GM19452 (cell line): ENCODE measurements around the gene ALG1.
"Not testable (repeated sequence)": the region's sequence is repeated elsewhere in the genome, so short reads cannot be mapped to it uniquely, and the experiment has no call there.

Source experiments
- ATAC-seq: cut with Tn5 transposase; IDR thresholded peaks from one replicate; pipeline ENCODE4 v1.9.1; 2021; ENCODE audit not compliant: unreplicated experiment

Gene ALG1

DNA sequence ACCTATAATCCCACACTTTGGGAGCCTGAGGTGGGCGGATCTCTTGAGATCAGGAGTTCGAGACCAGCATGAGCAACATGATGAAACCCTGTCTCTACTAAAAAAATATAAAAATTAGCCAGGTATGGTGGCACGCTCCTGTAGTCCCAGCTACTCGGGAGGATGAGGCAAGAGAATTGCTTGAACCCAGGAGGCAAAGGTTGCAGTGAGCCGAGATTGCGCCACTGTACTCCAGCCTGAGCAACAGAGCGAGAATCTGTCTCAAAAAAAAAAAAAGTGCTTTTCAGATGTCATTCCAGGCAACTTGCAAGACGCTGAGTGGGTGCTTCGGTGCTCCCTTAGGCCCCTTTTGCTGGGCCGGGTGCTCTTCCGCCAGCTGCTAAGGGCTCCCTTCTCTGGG lies 27.1 kb upstream of the ALG1 start:
- not testable (repeated sequence) for ATAC-seq

DNA sequence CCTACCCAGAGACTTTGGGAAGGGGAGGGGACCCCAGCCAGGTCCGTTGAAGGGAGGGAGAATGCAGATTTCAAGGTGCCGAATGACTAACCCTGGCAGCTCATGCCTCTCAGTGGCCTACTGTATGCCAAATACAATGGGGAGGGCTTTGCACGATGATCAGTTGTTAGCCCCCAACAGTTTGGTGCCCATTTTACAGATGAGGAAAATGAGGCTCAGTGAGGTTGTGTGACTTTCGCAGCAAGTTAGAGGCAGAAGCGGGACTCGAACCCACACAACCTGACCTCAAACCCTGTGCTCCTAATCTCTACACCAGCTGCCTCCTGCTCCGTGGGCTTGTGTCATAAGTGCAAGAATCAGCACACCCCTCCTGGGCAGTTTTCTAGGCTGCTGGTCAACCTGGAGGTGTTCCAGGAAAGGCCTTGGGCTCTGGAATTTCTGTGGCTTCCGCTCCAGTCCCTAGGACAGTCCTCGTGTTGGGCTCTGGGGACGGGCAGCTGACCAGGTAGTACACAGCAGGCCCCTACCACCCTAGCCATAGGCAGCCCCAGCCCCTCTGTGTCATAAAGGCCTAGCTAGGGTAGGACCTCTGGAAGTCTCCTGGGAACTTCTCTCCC lies 26.0 kb upstream of the ALG1 start:
- ATAC-seq, result no peak

DNA sequence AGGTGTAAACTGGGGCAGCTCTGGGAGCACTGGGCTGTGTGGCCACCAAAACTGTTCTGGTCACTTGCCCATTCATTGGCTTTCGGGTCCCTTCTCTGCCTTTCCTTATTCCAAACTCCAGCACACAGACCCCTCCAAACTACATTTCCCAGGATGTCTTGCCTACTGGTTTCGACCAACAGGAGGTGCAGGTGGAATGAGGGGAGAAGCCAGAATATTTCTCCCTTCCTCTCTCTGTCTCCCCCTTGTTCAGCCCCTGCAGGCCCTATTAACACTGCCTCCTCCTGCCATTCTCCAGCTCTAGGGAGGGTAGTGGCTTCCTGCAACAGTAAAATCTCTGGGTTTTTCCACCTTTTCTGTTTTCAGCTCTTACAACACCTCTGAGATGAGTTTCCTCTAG lies 24.7 kb upstream of the ALG1 start:
- no peak for ATAC-seq

DNA sequence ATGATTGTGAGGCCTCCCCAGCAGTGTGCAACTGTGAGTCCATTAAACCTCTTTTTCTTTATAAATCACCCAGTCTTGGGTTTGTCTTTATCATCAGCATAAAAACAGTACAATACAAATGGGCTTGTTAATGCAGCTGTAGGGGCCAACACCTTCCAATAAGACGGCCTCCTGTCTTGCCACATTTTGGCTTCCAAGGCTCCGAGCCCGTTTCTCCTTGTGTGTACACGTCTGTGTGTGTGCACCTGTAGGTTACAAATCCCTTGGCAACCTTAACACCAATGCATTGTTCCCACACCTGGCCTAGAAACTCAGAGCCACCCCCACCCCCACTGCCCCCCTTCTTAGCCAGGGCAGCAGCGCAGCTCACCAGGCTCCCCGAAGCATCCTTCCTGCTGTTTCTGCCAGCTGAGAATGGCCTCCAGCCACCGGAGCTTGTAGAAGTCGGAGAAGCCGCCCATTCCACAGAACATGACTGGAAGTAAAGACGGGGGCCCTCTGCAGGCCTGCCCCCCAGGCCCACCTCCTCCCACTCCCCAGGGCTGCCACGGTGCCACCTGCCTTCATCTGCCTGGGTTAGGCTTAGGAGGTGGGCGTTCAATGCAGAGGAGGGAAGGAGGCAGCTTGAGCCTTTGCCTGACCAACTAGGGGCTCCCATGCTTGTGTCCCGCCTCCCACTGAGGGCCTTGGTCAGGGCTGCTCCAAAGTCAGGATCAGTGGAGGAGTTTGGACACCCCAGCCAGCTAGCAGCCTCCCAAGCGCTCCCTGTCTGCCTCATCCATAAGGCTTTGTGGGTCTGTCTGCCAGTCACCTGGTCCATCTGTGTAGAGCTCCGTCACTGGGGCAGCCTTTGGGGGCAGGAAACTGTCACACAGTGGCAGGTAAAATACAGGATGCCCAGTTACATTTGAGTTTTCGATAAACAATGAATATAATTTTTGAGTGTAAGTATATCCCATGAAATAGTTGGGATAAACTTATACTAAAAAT lies 16.5 kb upstream of the ALG1 start:
- ATAC-seq, result no peak

DNA sequence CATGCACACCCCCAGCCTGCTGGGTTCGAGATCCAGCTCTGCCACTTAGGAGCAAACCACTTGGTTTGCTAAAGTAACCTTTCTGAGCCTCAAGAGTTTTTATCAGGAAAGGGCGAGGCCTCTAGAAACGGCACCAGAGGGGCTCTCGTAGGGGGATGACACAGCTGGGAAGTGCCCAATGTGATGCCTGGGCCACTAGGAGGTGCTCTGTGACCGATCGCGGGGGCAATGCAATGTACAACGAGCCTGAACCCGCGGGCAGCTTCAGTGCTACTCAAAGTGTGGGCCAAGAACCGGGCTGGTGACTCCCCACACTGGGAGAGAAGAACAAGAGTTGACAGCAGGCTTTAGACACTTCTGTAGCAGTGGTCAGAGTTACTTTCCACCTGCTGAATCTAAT lies 15.3 kb upstream of the ALG1 start:
- ATAC-seq, result no peak

DNA sequence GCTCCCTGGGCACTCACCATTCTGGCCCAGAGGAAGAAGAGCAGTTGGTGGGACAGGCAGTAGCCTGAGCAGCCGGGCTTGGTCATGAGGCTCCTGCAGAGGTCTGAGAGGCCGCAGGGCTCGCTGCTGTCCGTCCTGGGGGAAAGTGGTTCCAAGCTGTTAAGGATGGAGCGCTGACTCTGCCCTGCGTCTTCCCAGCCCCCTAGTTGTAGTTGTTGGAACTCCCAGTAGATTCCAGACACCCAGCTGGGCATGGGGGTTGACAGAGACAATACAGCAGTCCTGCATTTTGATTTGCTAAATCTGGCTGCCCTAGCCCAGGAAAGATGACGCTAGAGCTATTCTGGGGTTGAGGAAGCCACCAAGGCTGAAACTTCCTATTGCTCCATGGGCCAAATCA lies 13.2 kb upstream of the ALG1 start:
- ATAC-seq, result no peak

DNA sequence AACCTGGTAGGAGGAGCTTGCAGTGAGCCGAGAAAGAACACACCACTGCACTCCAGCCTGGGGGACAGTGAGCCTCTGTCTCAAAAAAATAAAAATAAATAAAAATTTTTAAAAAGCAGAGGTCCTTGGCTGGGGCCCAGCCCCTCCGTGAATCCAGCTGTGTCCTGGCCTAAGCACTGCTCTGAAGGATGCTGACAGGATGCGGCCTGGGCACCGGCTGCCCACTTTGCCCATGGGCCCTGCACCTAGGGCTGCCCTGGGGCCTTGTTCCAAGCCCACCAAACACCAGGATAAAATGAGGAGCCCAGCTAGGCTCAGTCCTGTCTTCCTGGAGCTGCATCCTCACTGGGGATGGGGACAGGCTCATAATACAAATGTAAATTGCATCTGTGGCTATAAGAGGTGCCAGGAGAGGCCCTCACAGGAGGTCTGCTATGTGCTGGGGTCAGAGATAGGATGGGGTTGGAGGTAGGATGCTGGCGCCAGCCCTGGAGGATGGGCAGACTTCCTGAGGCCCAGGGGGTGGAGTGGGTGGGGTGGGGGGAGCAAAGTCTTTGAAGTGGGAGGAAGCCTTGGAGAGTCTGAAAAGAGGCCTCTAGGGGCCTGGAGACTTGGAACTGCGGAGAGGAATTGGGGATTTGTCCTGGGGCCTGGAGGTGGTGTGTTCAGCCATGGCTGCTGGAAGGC lies 12.1 kb upstream of the ALG1 start:
- no peak for ATAC-seq

DNA sequence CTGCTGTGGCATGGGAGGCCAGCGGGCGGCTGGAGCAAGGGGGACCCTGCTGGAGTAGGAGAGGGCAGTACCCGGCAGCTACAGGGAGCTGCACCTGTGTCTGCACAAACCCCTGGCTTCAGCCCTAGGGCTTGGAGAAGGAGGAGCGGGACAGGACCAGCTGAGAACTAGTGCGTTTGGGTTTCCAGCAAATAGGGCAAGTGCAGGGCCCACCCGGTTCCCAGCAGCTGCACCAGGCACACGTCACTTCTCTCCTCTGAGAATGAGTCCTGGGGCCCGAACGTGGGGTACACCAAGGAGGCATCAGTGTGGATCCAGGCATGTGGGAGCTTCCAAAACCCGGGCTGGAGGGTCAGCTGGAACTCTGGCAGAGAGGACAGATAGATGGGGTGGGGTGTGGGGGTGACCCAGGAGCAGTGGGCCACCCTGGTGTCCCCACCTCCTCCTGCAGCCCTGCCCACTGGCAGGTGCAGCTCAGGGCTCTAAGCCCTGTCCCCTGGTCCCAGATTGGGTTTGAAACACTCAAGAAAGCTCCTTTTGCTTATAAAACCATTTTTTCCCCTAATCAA lies 11.5 kb upstream of the ALG1 start:
- no peak for ATAC-seq

DNA sequence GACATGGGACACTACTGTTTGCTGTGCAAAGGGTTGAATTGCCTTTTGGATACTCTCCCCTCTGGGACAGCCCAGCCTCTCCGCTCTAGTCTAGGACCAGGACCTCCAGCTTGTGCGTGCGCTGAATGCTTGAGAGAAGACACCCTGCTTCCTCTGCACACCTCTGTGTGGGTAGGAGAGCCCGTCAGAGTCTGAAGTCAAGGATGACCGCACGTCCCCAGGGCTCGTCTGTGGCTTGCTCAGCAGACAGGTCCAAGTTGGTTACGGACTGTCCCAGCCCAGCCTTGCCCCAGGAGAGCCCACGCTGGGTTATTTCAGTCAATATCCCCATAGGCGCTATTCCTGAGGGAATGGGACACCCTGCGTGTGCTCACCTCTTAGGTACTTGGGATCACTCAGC lies 9.6 kb upstream of the ALG1 start:
- no peak for ATAC-seq

DNA sequence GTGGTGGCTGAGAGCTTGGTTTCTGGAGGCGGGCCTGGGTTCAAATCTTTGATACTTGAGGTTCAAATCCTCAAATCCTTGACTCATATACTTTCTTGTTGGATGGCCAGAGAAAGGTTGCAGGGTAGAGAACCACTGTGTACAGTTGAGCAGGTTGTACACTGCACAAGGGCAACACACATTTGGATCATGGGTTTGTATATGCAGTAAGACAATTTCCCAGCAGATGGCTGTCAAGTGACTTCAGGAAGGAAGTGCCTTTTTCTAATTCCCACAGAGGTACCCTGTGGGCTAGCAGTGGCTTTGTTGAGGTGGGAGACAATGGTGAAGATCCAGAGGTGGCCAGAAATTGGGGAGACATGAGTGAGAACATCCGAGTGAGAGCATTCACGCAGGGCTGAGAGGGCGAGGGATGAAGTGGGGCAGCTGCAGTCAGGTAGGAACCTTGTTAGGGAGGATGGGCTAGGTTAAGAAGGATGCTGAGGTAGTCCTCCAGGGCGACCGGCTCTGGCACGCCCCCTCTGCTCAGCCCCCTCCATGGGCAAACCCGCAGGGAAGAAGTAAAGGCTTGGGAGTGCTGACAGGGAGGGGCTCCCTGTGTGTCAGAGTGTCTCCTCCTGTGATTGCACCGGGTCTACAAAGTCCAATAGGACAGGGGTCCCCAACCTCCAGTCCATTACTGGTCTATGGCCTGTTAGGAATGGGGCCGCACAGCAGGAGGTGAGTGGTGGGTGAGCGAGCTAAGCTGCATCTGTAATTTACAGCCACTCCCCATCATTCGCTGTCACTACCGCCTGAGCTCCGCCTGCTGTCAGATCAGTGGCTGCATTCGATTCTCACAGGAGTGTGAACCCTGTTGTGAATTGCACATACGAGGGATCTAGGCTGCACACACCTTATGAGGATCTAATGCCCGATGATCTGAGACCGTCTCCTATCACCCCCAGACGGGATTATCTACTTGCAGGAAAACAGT lies 8.6 kb upstream of the ALG1 start:
- ATAC-seq, result no peak

DNA sequence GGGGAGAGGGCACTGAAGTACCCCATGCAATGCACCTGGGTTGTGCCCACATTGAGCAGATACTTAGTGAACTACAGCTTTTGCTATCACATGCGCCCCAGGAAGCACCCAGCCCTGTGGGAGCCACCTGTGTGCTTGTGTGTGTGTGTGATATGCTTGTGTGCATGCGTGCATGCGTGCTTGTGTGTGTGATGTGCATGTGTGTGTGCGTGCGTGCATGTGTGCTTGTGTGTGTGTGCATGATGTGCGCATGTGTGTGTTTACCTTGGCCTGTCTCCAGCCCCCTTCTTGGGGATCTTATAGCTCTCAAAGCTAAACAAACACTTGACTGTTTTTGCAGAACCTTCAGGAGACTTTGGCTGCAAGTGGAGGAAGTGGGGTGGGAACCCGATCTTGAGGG lies 6.7 kb upstream of the ALG1 start:
- no peak for ATAC-seq

DNA sequence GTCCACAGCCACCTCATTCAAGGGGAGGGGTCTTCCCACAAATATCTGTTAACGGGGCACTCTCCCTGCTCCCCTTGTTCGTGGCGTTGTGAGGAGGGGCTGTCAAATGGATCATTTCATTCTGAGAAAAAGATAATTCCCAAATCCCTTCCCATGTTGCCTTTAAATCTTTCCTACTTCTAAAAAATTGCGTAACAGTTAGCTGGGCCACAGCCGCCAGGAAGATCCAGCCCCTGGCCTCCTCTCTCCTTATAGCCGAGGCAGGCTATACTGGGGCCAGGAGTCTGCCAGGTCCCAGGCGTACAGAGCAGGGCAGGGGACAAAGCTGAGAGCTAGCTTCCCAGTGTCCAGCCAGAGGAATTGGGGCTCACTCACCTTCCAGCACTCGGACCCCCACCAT lies 6.3 kb upstream of the ALG1 start:
- no peak for ATAC-seq

DNA sequence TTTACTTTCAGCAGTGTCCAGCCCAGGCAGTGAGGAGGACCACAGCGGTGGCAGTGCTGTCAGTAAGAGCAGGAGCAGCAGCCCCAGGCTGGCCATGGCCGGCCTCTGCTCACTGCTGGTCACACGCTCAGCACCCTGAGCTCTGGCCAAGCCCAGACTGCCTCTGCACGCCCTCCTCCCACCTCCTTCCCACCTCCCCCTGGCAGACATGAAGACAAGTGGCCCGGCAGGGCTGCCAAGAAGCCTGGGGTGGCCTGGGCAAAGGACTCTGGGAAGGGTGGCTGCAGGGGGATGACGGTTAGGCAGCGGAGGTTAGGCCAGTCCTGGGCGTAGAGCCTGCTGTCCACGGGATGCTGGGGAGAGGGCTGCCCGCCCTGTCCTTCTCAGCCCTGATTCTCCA lies 5.8 kb upstream of the ALG1 start, which contains the start of gene C16orf89:
C16orf89 (minus strand) TSS at position 144 of the 400 bp plus-strand sequence; CDS start at position 96, 48 bp downstream.
- no peak for ATAC-seq

DNA sequence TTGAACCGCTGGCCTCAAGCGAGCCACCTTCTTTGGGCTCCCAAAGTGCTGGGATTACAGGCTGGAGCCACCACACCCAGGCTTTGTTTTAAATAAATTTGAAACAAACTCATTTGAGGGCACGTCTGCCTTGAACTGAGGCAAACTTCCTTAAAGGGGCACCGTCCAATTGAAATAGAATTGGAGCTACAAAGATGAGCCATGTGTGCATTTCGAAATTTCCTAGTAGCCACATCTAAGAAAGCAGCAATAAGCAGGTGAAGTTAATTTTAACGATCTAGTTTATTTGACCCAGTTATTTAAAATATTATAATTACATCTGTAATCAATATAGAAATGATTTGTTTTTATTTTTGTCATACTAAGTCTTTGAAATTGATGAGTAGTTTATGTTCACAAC lies 5.1 kb upstream of the ALG1 start:
- no peak for ATAC-seq

DNA sequence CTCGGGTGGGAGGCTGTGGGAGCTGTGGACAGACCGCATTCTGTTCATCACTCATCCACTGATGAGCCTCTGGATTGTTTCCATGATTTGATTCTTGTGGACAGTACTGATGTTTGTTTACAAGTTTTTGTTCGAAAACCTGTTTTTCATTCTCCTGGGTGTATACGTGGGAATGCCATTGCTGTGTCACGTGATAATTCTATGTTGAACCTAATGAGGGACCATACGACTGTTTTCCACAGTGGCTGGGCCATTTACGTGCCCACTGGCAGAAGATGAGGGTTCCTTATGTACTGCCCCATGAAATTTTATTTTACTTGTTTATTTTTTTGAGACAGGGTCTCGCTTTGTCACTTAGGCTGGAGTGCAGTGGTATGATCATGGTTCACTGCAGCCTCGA lies 2.6 kb upstream of the ALG1 start:
- ATAC-seq, result no peak

DNA sequence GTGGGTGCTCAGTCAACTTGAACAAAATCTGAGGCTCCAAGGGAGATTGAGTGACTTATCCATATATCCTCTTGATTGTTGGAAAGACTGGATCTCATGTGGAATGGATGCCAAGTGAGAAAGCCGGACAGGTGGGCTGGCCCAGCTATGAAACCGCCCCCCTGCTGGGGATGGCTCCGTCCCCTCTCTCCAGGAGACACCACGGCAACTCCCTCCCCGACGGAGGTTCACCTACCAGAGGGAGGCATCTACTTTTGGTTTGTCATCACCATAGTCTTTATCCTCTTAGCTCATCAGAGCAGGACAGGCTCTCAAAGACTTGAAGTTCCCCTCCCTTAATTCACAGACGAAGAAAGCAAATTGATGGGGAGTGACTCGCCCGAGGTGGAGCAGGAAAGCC lies 1.8 kb upstream of the ALG1 start:
- no peak for ATAC-seq

DNA sequence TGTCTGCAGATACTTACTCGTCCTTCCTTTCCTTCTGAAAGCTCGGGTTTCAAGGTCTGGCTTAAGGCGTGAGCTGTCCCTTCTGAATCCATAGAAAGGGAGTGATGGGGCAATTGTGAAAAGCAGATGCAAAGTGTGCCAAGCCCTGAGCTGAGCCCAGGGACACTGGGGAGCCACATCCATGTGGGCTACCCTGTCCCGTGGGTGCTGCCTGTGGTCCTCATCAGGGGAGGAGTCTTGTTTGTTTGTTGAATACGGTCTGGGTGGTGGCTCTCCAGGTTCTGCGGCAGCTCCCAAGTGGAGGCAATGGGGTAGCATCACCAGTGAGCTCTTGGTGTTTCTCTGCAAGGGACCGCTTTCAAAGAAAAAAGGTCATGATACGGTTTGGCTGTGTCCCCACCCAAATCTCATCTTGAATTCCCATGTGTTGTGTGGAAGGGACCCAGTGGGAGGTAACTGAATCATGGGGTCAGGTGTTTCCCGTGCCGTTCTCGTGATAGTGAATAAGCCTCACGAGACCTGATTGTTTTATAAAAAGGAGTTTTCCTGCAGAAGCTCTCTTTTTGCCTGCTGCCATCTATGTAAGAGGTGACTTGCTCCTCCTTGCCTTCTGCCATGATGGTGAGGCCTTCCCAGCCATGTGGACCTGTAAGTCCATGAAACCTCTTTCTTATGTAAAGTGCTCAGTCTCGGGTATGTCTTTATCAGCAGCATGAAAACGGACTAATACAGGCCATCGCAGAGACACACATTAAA lies 1.0 kb upstream of the ALG1 start:
- ATAC-seq, result no peak

DNA sequence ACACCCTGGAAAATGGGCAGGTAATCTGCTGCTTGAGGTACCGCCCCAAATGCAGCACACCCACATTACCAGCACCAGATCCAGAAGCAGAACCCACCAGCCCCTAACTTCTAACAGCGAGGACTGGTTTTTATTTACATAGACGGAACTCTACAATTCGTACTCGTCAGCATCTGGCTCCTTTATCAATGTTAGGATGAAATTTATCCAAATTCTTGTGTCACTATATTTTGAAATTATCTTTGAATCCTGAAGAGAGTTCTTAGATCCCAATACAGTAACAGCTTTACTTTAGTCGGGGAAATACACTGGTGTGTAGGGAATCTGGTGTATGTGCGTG lies 332 bp upstream of the ALG1 start:
- no peak for ATAC-seq

DNA sequence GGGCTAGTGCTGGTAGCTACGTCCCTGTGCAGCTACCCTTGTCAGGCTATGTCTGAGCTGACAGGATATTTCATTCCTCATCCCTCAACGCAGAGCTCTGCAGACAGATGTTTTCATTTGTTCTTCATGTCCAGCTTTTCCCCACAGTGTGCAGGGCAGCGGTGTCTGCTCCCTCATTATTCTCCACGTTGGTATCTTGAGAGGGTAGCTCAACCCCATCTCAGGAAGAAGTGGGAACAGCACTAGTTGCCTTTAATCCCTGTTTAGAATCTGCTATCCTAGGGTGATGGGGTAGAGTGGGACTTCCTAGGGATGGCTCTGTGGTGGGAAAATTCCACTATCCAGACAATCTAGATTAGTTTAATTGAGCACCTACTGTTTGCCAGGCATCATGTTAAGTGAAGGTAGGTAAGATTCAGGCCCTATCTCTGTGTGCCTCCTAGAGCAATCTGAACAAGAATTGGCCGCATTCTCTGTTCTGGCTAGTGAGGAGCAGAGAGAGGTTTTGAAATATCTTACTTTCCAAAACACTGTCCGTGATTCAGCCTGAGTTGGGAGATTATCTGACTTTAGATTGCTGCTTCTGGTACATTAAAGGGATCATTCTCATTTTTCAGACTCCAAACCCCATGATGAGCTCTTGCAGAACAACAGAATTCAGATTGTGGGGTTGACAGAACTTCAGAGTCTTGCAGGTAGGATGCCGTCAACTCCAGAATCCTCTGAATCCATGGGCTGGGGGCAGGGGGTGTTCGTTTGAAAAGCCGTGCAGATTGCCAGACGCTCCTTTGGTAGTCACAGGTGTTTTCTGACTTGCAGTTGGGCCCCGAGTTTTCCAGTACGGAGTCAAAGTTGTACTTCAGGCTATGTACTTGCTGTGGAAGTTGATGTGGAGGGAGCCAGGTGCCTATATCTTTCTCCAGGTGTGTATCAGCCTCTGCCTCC lies 963 bp downstream of the ALG1 start:
- no peak for ATAC-seq
